GM10847 (cell line): ENCODE results near the gene CLDN18.

Experiments
- POLR2A ChIP-seq: IDR thresholded peaks from 2 replicates; pipeline ENCODE4 v1.6.1; 2011; ENCODE audit not compliant: insufficient read length; ENCODE audit errors: extremely low read depth

The CLDN18 gene

DNA sequence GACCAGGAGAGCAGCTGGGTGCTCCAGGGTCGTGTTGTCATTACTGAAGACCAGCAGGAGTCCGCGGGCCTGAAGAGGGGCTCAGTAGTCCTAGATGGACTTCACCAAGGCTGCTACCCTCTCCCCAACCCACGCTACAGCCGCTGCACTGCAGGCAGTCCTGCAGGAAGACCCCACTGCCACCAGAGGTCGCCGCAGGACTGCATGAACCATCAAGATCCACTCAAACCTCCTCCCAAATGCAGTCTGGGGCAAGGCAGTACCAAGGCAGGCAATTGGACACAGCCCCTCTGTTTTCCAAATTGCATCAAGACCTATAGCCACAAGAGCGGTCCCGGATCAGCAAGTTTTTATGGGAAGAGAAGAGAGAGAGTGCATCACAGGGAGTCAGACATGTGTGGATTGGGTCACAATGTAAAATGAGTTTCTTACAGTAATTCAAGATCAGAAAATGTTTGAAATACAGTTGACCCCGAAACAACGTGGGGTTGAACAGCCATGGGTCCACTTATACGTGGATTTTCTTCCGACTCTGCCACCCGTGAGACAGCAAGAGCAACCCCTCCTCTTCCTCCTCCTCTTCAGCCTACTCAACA lies 58.7 kb downstream of the CLDN18 start:
- TF ChIP-seq POLR2A = no peak

DNA sequence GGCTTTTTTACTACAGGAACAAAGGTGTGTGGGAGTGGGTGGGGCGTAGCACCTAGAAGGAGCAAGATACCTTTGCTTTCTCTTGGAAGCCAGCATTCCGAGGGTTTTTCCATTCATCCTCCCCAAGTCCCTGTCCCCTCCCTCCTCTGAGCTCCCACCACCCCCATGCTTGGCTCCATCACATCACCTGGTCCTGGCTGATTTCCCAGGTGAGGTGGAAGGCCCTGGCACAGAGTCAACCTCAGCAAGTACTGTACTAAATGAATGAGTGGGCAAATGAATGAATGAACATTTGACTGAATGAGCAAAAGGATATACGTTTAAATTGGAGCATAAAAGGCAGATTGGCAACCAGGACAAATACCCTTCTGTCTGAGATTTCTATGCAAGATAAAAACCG lies 60.0 kb downstream of the CLDN18 start:
- no peak for TF ChIP-seq POLR2A

DNA sequence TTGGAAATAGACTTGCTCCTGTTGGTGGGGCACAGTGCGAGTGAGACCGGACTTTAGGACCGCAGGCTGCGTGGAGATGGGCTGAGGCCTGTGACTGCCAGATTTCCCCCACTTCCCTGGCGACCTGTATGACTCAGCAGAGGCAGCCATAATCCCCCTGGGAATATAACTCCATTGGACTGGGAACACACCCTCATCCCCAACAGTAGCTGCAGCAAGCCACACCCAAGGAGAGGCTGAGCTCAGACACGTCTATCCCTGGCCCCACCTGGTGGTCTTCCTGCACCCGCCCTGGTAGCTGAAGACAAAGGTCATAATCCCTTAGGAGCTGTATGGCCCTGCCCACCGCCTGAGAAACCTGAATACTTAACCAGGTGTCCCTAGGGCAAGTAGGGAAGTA lies 62.8 kb downstream of the CLDN18 start:
- no peak for TF ChIP-seq POLR2A

DNA sequence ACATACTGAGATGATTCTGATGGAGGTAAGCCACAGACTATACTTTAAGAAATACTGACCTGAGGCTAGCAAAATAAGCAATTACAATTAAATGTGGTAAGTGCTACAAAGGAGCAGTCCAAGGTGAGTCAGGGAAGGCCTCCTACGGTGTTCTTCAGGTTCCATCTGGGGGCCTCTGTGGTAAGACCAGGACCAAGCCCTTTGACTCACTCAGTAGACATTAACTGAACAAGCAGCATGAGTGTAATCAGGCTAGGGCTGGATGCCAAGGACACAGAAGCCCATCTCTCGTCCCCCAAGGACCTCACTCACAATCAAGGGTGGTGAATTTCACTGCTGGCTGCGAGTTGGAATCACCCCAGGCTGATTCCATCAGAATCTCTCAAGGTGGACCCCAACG lies 68.1 kb downstream of the CLDN18 start:
- no peak for TF ChIP-seq POLR2A

DNA sequence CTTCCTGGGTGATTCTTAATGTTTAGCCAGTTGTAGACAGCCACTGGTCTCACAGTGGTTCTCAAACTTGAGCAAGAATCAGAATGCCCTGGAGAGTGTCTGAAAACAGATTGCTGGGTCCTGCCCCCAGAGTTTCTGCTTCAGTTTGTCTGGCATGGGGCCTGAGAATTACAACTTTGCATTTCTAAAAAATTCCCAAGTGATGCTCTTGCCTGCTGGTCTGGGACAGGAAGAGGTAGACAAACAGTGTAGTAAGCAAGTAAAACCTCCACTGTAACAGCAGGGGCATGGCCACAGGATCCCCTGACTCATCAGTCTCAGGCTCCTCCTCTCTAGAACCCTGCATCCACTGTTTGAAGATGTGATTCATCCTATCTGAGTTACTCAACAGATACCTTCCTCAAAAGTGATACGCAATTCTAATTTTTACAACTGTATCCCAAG lies 69.0 kb downstream of the CLDN18 start:
- TF ChIP-seq POLR2A = no peak

DNA sequence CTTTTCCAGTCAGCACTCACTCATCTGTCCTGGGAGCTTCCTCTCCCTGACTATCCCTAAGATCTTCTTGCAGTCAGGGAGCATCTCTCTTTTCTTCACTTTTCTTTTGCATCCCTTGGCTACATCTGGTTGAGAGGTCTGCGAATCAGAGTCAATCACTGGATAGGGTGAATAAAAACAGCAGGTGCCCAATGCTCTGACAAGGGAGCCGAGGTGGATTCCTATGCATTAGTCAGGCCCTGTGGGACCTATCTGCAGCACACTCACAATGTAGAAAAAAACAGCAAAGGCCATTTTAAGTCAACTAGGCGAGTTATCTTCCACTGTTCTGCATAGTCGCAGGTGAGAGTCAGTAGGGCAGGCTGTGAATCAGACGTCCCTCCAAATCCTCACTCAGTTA lies 69.9 kb downstream of the CLDN18 start:
- TF ChIP-seq POLR2A = no peak

DNA sequence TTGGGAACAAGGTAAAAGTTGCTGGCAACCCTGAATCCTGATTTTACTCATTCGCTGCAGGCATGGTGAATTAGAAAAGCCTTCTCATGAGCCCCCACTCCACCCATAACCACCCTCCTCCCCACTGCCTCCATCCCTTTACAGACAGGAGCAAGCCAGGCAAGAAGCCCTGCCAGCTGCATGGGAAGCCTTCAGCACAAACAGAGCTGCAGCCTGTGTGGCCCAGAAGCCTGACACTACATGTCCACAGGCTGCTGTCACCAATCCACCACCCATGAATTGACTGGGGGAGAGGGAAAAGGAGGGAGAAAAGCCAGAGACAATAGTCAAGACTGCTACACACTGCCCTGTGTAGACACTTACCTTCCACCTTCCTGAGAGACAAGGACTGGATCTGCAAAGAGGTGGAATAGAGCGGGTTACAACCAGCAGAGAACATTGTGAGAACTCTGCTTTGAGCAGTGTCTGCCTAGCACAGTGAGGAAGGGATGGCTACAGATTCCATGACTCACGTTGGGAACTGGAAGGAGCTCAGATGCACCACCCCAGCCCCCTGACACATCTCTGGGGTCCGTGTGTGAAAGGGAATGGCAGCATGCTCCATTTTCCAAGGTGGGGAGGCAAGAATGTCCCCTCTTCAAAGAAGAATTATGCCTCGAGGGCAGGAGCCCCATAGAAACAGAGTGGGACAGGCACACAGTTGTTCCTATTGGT lies 71.6 kb downstream of the CLDN18 start:
- no peak for TF ChIP-seq POLR2A

DNA sequence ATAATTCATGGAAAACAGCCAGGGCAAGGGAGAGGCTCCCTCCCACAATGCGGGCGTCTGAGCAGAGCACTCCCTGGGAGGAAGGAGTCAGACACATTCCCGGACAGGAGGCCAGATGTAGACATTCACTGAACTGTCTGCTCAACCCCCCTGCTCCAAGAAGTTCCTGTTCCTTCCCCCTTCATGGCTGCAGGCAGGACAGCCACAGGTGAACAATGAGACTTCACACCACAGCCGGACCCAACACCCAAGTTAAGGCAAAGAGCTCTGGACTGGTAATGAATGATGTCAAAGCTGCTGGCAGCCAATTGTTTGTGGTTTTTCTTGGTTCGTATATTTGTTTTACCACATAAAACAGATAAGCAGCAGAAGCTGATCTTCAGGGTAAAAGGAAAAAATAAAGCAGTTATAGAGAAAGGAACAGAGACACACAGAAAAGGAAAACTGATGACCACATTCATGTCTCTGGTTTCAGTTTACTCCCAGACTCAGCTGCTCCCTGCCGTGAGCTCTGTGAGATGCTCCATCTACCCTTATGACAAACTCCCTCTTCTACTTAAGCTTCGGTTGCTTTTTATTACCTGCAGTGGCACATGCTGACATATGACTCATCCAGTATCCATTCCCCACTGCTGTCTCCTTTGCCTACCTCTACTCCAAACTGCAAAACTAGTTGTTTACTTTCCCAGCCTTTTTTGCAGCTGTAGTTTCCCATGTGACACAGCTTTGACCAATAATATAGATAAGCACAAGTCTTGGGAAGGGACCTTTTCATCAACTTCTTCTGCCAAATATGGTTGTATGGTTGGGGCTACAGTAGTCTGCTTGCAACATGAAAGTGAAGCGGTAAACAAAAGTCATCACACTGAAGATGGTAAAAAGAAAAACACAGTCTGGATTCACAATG lies 72.4 kb downstream of the CLDN18 start:
- TF ChIP-seq POLR2A = no peak

DNA sequence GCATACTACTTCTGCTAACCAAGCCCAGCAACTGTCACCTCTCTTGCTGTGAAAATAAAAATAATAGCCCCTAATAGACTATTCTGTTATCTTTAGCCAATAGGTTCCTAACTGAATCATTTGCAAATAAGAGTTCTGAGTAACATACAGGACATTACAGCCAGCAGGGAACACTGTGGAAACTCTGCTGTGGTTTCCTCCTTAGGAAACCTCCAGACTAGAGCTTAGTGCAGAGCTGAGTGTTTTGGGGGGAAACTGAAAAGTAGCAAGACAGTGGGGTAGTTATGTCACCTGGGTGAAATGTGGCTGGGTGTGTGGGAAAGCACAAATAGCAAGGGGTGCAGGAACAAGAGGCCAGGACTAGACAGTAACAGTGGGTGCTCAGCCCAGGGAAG lies 73.0 kb downstream of the CLDN18 start:
- TF ChIP-seq POLR2A = no peak
